GM12878 (cell line): ENCODE results near the gene CARMIL3. TPM values are rescaled to one million over a fixed set of nuclear protein-coding genes. Genes with fewer than 3 reads are reported as not detected.
"Not testable (repeated sequence)": the region's sequence is repeated elsewhere in the genome, so short reads cannot be mapped to it uniquely, and the experiment has no call there.

ENCODE experiments used
- ATAC-seq: fragments of 200-7000 bp; cut with Tn5 transposase; 3 replicates; pipeline ENCODE4 v1.9.1; 2020; ENCODE audit warnings: mild to moderate bottlenecking, moderate library complexity
- BruUV-seq: library from RNA; stranded (reverse); fragments of 400-500 nt; replicated peaks from 2 replicates; lab custom pipeline; 2021; lab: Mats Ljungman, UMichigan
- CTCF ChIA-PET: fragments of 300-600 bp; sonication (Branson Sonifier 250); formaldehyde crosslinking; extraction: SDS; loops from one replicate; lab custom pipeline; 2021; ENCODE audit warnings: inconsistent platforms; lab: Yijun Ruan, JAX
- POLR2A ChIA-PET: fragments of 350-600 bp; formaldehyde crosslinking; extraction: SDS; loops from one replicate; lab custom pipeline; 2021; ENCODE audit warnings: inconsistent platforms; lab: Charles Lee
- RAD21 ChIA-PET: fragments of 300-600 bp; sonication (Branson Sonifier 250); formaldehyde crosslinking; loops from one replicate; lab custom pipeline; 2023; ENCODE audit warnings: antibody characterized with exemption; ENCODE audit not compliant: unreplicated experiment; lab: Charles Lee
- SMC1A ChIA-PET: fragments of 300-600 bp; sonication (Branson Sonifier 250); formaldehyde crosslinking; loops from one replicate; lab custom pipeline; 2023; ENCODE audit not compliant: unreplicated experiment, uncharacterized antibody; lab: Charles Lee
- DNase-seq: peaks from one replicate; pipeline ENCODE4 v3.0.0-alpha.2; 2011; ENCODE audit warnings: low read depth, low spot score
- FAIRE-seq: peaks from 3 replicates; lab custom pipeline; 2011; peaks lifted over from hg19 to GRCh38; lab: Jason Lieb, UNC
- H2AFZ ChIP-seq: 2 replicates; pipeline ENCODE4 v1.6.0; 2011; ENCODE audit warnings: low read depth, low read length, control low read depth; ENCODE audit not compliant: control insufficient read depth
- H3K27ac ChIP-seq: 2 replicates; pipeline ENCODE4 v1.5.1; 2011; ENCODE audit warnings: control low read depth; ENCODE audit not compliant: control insufficient read depth, insufficient read depth
- H3K27me3 ChIP-seq, 2 experiments: replicated peaks in 1 of 2; 2 replicates each; pipeline versions ENCODE4 v1.6.0 to v1.6.1; 2011; ENCODE audit warnings: low read length in 1 of 2; ENCODE audit not compliant: control insufficient read depth in 2 of 2, insufficient read depth in 2 of 2
- H3K36me3 ChIP-seq, 2 experiments: 2 replicates each; pipeline ENCODE4 v1.5.1; 2011; ENCODE audit warnings: low read length in 1 of 2; ENCODE audit not compliant: control insufficient read depth in 2 of 2, insufficient read depth in 2 of 2
- H3K4me1 ChIP-seq: 2 replicates; pipeline ENCODE4 v1.6.1; 2011; ENCODE audit warnings: mild to moderate bottlenecking, low read length, moderate library complexity, mixed read lengths; ENCODE audit not compliant: control insufficient read depth, insufficient read depth
- H3K4me2 ChIP-seq: 2 replicates; pipeline ENCODE4 v1.6.0; 2011; ENCODE audit warnings: control low read depth; ENCODE audit not compliant: control insufficient read depth, insufficient read depth
- H3K4me3 ChIP-seq: fragments of 200-600 bp; sonication (generic); 2 replicates; pipeline ENCODE4 v1.5.1; 2016
- H3K79me2 ChIP-seq: 2 replicates; pipeline ENCODE4 v1.6.0; 2011; ENCODE audit warnings: low read length; ENCODE audit not compliant: control insufficient read depth, insufficient read depth
- H3K9ac ChIP-seq: 2 replicates; pipeline ENCODE4 v1.8.0; 2011; ENCODE audit warnings: low read length, control low read depth, mixed read lengths; ENCODE audit not compliant: control insufficient read depth, insufficient read depth
- H3K9me3 ChIP-seq: replicated peaks from 3 replicates; pipeline ENCODE4 v1.5.1; 2011; ENCODE audit warnings: mild to moderate bottlenecking, low read length; ENCODE audit not compliant: control insufficient read depth, insufficient read depth
- H4K20me1 ChIP-seq: 2 replicates; pipeline ENCODE4 v1.6.0; 2011; ENCODE audit not compliant: control insufficient read depth, insufficient read depth
- CTCF ChIP-seq, 3 experiments: IDR thresholded peaks in 2 of 3; conservative IDR thresholded peaks in 1 of 3; 2 replicates each; pipeline ENCODE4 v1.5.1; 2011; ENCODE audit warnings: low read depth in 3 of 3, low read length in 3 of 3, mild to moderate bottlenecking in 3 of 3, control low read depth in 2 of 3, moderate library complexity in 2 of 3, inconsistent platforms in 1 of 3, mixed read lengths in 1 of 3; ENCODE audit not compliant: control insufficient read depth in 2 of 3, insufficient read depth in 1 of 3; ENCODE audit errors: extremely low read depth in 1 of 3
- WGBS: methylation state at CpG from one replicate; pipeline ENCODE4 v1.1.6; 2016; ENCODE audit warnings: low lambda C conversion rate; ENCODE audit not compliant: insufficient replicate concordance, insufficient coverage; ENCODE audit errors: missing lambda C conversion rate; 5-methylcytosine and 5-hydroxymethylcytosine counted together
- in situ Hi-C: fragments of 300-500 bp; cut with MboI; formaldehyde crosslinking; loops from 9 replicates; pipeline ENCODE4 v1.14.3; 2018; ENCODE audit warnings: mixed read lengths
- intact Hi-C: fragments of 100-400 bp; cut with micrococcal nuclease; formaldehyde crosslinking; loops from one replicate; pipeline ENCODE4 v1.14.2; 2022; ENCODE audit not compliant: unreplicated experiment
- polyA plus RNA-seq, 11 experiments: library from polyadenylated mRNA; depleted of rRNA in 4 of 11; unstranded in 6 of 11; stranded (reverse) in 5 of 11; fragments of >200 nt; fragmentation: Nextera tagmentation in 4 of 11; fragmentation: Illumina TruSeq in 1 of 11; extraction: Ambion mirVana in 4 of 11; extraction: Trizol in 1 of 11; gene quantifications; 1 replicate in 1 of 11; 2 replicates in 10 of 11; pipeline versions ENCODE4 v1.2.1 to v1.2.3, GENCODE V29; 2011 to 2016; ENCODE audit warnings: inconsistent platforms in 2 of 11, missing spikeins in 2 of 11, low read depth in 1 of 11
- total RNA-seq, 4 experiments: library from RNA; depleted of rRNA in 3 of 4; stranded (reverse); fragments of >200 nt in 3 of 4; fragmentation: Illumina TruSeq in 1 of 4; extraction: Trizol in 1 of 4; gene quantifications; 2 replicates each; pipeline versions ENCODE4 v1.2.1 to v1.2.3, GENCODE V29; 2013 to 2021

Gene CARMIL3
- total and polyA plus RNA-seq, 10 of the 15 experiments (the other 5 are each of a cell fraction or from before 2014, with no cell fraction given) = 0.09 to 0.32 (median 0.25) TPM; not detected in 3

- H3K79me2 ChIP-seq, FAIRE-seq, BruUV-seq, H3K27ac ChIP-seq, DNase-seq, H3K36me3 ChIP-seq, H3K9me3 ChIP-seq, H3K27me3 ChIP-seq, H3K4me1 ChIP-seq, H3K9ac ChIP-seq, H4K20me1 ChIP-seq: not testable (repeated sequence)
- Histone ChIP-seq H3K4me2 (peak overlapping the region; percentile 58; the same call in 1 of the 2 replicates), H2AFZ (peak overlapping the region; percentile 73; the same call in 1 of the 2 replicates), H3K4me3 (peak overlapping the region; percentile 73)
- 0 out of 6 replicates have a peak, but pooled peaks of 1 of the 3 experiments have one; percentile 2 for TF ChIP-seq CTCF (IDR thresholded peaks at IDR 0.05 in 2 of 3, conservative IDR thresholded peaks at IDR 0.05 in 1 of 3; ENCODE audit: control insufficient read depth in 2 of 3, extremely low read depth in 1 of 3, insufficient read depth in 1 of 3, low read depth in 3 of 3, low read length in 3 of 3)
- POLR2A ChIA-PET = interaction anchor here (1.1 kb wide), 1 partner anchor 23 kb away, joined by 3 read pairs; no protein-coding TSS in a partner anchor
- RAD21 ChIA-PET = interaction anchor here (1.0 kb wide), 1 partner anchor 73 kb away, joined by 3 read pairs; no protein-coding TSS in a partner anchor
- SMC1A ChIA-PET = interaction anchor here (0.6 kb wide), 1 partner anchor 856 kb away, joined by 3 read pairs; no protein-coding TSS in a partner anchor
- CTCF ChIA-PET = interaction anchor here (0.6 to 1.8 kb wide), 7 partner anchors 10 to 171 kb away, joined by 3 to 10 read pairs (median 4); no protein-coding TSS in a partner anchor
- WGBS = 86% methylated on average over 2 of the region's 4 CpGs
- intact Hi-C loops = loop anchor here (1.0 kb wide), 1 partner anchor 21 kb away; no protein-coding TSS in a partner anchor
- in situ Hi-C loops = loop anchor here (10.0 kb wide), 1 partner anchor 61 kb away; no protein-coding TSS in a partner anchor
- ATAC-seq = peak; percentile 42
These were observed 16.0 kb upstream of the CARMIL3 start for GRCh38 chr14:24035769-24036168.
